KMS-11 (cell line): Measurements from ENCODE around the gene CYB561D2.

Source experiments
- H2AFZ ChIP-seq: fragments of 200-600 bp; sonication (generic); 2 replicates; pipeline ENCODE4 v1.6.1; 2016; ENCODE audit warnings: antibody characterized with exemption, mixed run types, low read depth
- H3K27ac ChIP-seq: fragments of 200-600 bp; sonication (generic); 2 replicates; pipeline ENCODE4 v1.6.1; 2016; ENCODE audit warnings: mild to moderate bottlenecking, mixed run types
- H3K27me3 ChIP-seq: fragments of 200-600 bp; sonication (generic); 2 replicates; pipeline ENCODE4 v1.6.1; 2017; ENCODE audit warnings: mild to moderate bottlenecking, low read depth, mixed run types, moderate library complexity; ENCODE audit not compliant: insufficient read depth
- H3K36me3 ChIP-seq: fragments of 200-600 bp; sonication (generic); 2 replicates; pipeline ENCODE4 v1.6.1; 2017; ENCODE audit warnings: mild to moderate bottlenecking, mixed run types; ENCODE audit not compliant: insufficient read depth
- H3K4me1 ChIP-seq: fragments of 200-600 bp; sonication (generic); 2 replicates; pipeline ENCODE4 v1.6.1; 2016; ENCODE audit warnings: mild to moderate bottlenecking, low read depth, mixed run types; ENCODE audit not compliant: poor library complexity, severe bottlenecking
- H3K4me2 ChIP-seq: fragments of 200-600 bp; sonication (generic); 2 replicates; pipeline ENCODE4 v1.7.0; 2016; ENCODE audit warnings: mild to moderate bottlenecking, mixed run types
- H3K4me3 ChIP-seq: fragments of 200-600 bp; sonication (generic); IDR thresholded peaks from 2 replicates; pipeline ENCODE4 v1.6.1; 2017; ENCODE audit warnings: low read depth, low read length, mixed read lengths; ENCODE audit not compliant: insufficient read depth
- H3K79me2 ChIP-seq: fragments of 200-600 bp; sonication (generic); 2 replicates; pipeline ENCODE4 v1.6.1; 2016; ENCODE audit warnings: low read depth, mixed run types; ENCODE audit not compliant: insufficient read depth
- H3K9ac ChIP-seq: fragments of 200-600 bp; sonication (generic); 2 replicates; pipeline ENCODE4 v1.6.1; 2016; ENCODE audit warnings: mild to moderate bottlenecking, mixed run types
- H4K20me1 ChIP-seq: fragments of 200-600 bp; sonication (generic); 2 replicates; pipeline ENCODE4 v1.6.1; 2016; ENCODE audit warnings: mild to moderate bottlenecking, mixed run types; ENCODE audit not compliant: insufficient read depth
- CTCF ChIP-seq: fragments of 200-600 bp; sonication (generic); conservative IDR thresholded peaks from 2 replicates; pipeline ENCODE4 v1.6.1; 2017; ENCODE audit warnings: low read depth, mild to moderate bottlenecking, antibody characterized with exemption, low read length, moderate library complexity, mixed read lengths

Gene CYB561D2

GRCh38 chr3:50347187-50347813, 3.4 kb upstream of the CYB561D2 start:
- Histone ChIP-seq H3K27me3 (no peaks in the 10 kb centered on the region), H3K4me2 (no peak overlapping the region), H3K79me2 (no peaks in the 10 kb centered on the region), H3K4me1 (peaks cover 10% of the 10 kb centered on the region), H3K4me3 (no peak overlapping the region), H3K36me3 (no peaks in the 10 kb centered on the region), H3K27ac (no peak overlapping the region), H3K9ac (no peak overlapping the region), H2AFZ (no peak overlapping the region), H4K20me1 (no peaks in the 10 kb centered on the region)
- peak; percentile 58 for TF ChIP-seq CTCF

GRCh38 chr3:50350213-50350526, 492 bp upstream of the CYB561D2 start:
- Histone ChIP-seq H3K36me3 (no peaks in the 10 kb centered on the region), H3K4me2 (peak overlapping the region; percentile 74), H3K27me3 (no peaks in the 10 kb centered on the region), H3K9ac (peak overlapping the region; percentile 49; the same call in 1 of the 2 replicates), H3K4me1 (peaks cover 10% of the 10 kb centered on the region), H3K27ac (peak overlapping the region; percentile 43; the same call in 1 of the 2 replicates), H2AFZ (peak overlapping the region; percentile 71), H4K20me1 (no peaks in the 10 kb centered on the region), H3K4me3 (peak overlapping the region; percentile 31), H3K79me2 (no peaks in the 10 kb centered on the region)
- TF ChIP-seq CTCF = no peak

GRCh38 chr3:50351323-50351697, 648 bp downstream of the CYB561D2 start:
- peaks cover 10% of the 10 kb centered on the region for H3K4me1 ChIP-seq
- H2AFZ ChIP-seq = peak overlapping the region; percentile 71; the same call in 1 of the 2 replicates
- H4K20me1 ChIP-seq = no peaks in the 10 kb centered on the region
- no peaks in the 10 kb centered on the region for H3K36me3 ChIP-seq
- H3K4me3 ChIP-seq = no peak overlapping the region
- H3K9ac ChIP-seq = no peak overlapping the region
- no peaks in the 10 kb centered on the region for H3K27me3 ChIP-seq
- H3K79me2 ChIP-seq = no peaks in the 10 kb centered on the region; the same call in 1 of the 2 replicates
- H3K27ac ChIP-seq = no peak overlapping the region
- TF ChIP-seq CTCF = no peak
- peak overlapping the region; percentile 68 for H3K4me2 ChIP-seq

GRCh38 chr3:50352781-50353180, 2.1 kb downstream of the CYB561D2 start:
- no peaks in the 10 kb centered on the region for H4K20me1 ChIP-seq
- H3K27me3 ChIP-seq = no peaks in the 10 kb centered on the region
- H3K27ac ChIP-seq = no peak overlapping the region
- H3K4me3 ChIP-seq = no peak overlapping the region
- H3K4me2 ChIP-seq = no peak overlapping the region
- H3K36me3 ChIP-seq = no peaks in the 10 kb centered on the region
- H3K79me2 ChIP-seq = peaks cover 14% of the 10 kb centered on the region; the same call in 1 of the 2 replicates
- H2AFZ ChIP-seq = no peak overlapping the region
- no peak for TF ChIP-seq CTCF
- no peak overlapping the region for H3K9ac ChIP-seq
- peaks cover 20% of the 10 kb centered on the region for H3K4me1 ChIP-seq
